Measurements from ENCODE around the gene POLR1A. TPM values are rescaled to one million over a fixed set of nuclear protein-coding genes. Genes with fewer than 3 reads are reported as not detected.
A peak's percentile ranks its signal among the peaks of the same experiment; 100 is the strongest.

Gene POLR1A
- total RNA-seq, 3 donors from 2014 or later = 12.4 to 19.4 (median 13.1) TPM

GRCh38 chr2:85986121-85986520 is 119.6 kb downstream of the POLR1A start:
- TF ChIP-seq POLR2A (IDR thresholded peaks at IDR 0.05) (no peak), POLR2AphosphoS5 (IDR thresholded peaks at IDR 0.05) (no peak)
- TF ChIP-seq, protein P1, sequence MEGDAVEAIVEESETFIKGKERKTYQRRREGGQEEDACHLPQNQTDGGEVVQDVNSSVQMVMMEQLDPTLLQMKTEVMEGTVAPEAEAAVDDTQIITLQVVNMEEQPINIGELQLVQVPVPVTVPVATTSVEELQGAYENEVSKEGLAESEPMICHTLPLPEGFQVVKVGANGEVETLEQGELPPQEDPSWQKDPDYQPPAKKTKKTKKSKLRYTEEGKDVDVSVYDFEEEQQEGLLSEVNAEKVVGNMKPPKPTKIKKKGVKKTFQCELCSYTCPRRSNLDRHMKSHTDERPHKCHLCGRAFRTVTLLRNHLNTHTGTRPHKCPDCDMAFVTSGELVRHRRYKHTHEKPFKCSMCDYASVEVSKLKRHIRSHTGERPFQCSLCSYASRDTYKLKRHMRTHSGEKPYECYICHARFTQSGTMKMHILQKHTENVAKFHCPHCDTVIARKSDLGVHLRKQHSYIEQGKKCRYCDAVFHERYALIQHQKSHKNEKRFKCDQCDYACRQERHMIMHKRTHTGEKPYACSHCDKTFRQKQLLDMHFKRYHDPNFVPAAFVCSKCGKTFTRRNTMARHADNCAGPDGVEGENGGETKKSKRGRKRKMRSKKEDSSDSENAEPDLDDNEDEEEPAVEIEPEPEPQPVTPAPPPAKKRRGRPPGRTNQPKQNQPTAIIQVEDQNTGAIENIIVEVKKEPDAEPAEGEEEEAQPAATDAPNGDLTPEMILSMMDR (IDR thresholded peaks at IDR 0.05) = no peak
- intact Hi-C loops (cut with DNase I; ENCODE audit: low total_unique reads) = loop anchor here (10.0 kb wide), 1 partner anchor 389 kb away; no protein-coding TSS in a partner anchor

DNA sequence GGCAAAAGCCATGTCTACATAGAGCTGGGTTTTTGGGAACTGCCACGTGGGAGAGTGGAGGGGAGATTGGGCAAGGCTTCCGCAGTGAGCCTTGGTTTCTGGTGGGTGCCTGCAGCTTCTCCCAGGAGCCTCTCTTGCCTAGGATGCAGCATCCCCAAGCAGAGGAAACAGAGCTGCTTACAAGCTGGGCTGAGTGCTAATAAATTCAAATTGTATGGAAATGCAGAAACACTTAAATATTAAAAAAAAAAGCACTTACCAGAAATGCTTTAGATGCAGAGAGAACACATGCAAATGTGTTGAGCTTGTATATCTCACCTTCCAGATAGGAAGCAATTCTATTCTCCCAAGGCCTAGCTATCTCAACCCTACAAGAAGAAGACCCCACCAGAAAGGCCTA is 120.9 kb downstream of the POLR1A start:
- no peaks in the 10 kb centered on the region for H3K4me1 ChIP-seq
- TF ChIP-seq, protein P1 (IDR thresholded peaks at IDR 0.05) = no peak
- TF ChIP-seq POLR2A (IDR thresholded peaks at IDR 0.05) (no peak), POLR2AphosphoS5 (IDR thresholded peaks at IDR 0.05) (no peak)
- no peak overlapping the region for H3K4me3 ChIP-seq
- intact Hi-C loops (cut with DNase I; ENCODE audit: low total_unique reads) = loop anchor here (10.0 kb wide), 1 partner anchor 390 kb away; no protein-coding TSS in a partner anchor
- no peaks in the 10 kb centered on the region for H3K27me3 ChIP-seq
- no peaks in the 10 kb centered on the region for H3K9me3 ChIP-seq
- H3K27ac ChIP-seq = peak overlapping the region in 1 of 2 donors; percentile 43
- H3K36me3 ChIP-seq = no peaks in the 10 kb centered on the region
- no peak for DNase-seq (ENCODE audit: low spot score in 2 of 2)

More at GRCh38 chr2:85986121-85986520, 119.6 kb downstream of the POLR1A start:
- no peak overlapping the region for H3K27ac ChIP-seq
- no peaks in the 10 kb centered on the region for H3K4me1 ChIP-seq
- H3K27me3 ChIP-seq = no peaks in the 10 kb centered on the region
- DNase-seq (ENCODE audit: low spot score in 2 of 2) = no peak
- no peaks in the 10 kb centered on the region for H3K9me3 ChIP-seq
- no peak overlapping the region for H3K4me3 ChIP-seq
- H3K36me3 ChIP-seq = no peaks in the 10 kb centered on the region

DNA sequence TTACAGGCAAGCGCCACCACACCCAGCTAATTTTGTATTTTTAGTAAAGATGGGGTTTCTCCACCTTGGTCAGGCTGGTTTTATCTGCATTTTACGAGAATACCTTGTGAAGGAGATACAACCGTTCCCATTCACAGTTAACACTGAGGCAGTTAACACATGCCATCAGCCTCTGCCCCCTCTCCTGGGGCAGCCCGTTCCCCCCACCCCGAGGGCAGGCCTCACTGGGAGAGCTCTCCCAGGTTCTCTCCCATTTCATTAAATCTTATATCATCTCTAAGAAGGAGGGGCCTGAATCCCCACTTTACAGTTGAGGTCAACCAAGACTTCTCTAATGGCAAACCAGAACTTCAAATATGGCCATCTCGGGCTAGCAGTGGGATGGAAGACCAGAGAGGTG is 121.9 kb downstream of the POLR1A start:
- no peaks in the 10 kb centered on the region for H3K9me3 ChIP-seq
- DNase-seq (ENCODE audit: low spot score in 2 of 2) = no peak
- no peaks in the 10 kb centered on the region for H3K36me3 ChIP-seq
- H3K4me3 ChIP-seq = no peak overlapping the region
- peaks cover 0 to 1% of the 10 kb centered on the region in 2 donors for H3K4me1 ChIP-seq
- no peaks in the 10 kb centered on the region for H3K27me3 ChIP-seq
- intact Hi-C loops (cut with DNase I; ENCODE audit: low total_unique reads) = loop anchor here (10.0 kb wide), 1 partner anchor 391 kb away; no protein-coding TSS in a partner anchor
- H3K27ac ChIP-seq = no peak overlapping the region
- TF ChIP-seq, protein P1 (IDR thresholded peaks at IDR 0.05) = no peak
- TF ChIP-seq POLR2AphosphoS5 (IDR thresholded peaks at IDR 0.05) (no peak), POLR2A (IDR thresholded peaks at IDR 0.05) (no peak)

GRCh38 chr2:85981579-85982247 is 124.0 kb downstream of the POLR1A start:
- Histone ChIP-seq H3K36me3 (no peaks in the 10 kb centered on the region), H3K27ac (no peak overlapping the region), H3K4me1 (peaks cover 0 to 7% of the 10 kb centered on the region in 2 donors), H3K27me3 (no peaks in the 10 kb centered on the region), H3K9me3 (no peaks in the 10 kb centered on the region), H3K4me3 (no peak overlapping the region)
- DNase-seq (ENCODE audit: low spot score in 2 of 2) = no peak
- intact Hi-C loops (cut with DNase I; ENCODE audit: low total_unique reads) = loop anchor here (10.0 kb wide), 1 partner anchor 393 kb away; no protein-coding TSS in a partner anchor
- TF ChIP-seq, protein P1 (IDR thresholded peaks at IDR 0.05) = no peak
- no peak for TF ChIP-seq POLR2AphosphoS5 (IDR thresholded peaks at IDR 0.05)
- no peak for TF ChIP-seq POLR2A (IDR thresholded peaks at IDR 0.05)
